Measurements from ENCODE around the gene TMEM132D.

Gene TMEM132D

GRCh38 chr12:129079719-129080118, 824.1 kb downstream of the TMEM132D start:
- TF ChIP-seq POLR2A (IDR thresholded peaks at IDR 0.05; ENCODE audit: low read depth, low read length) (no peak), POLR2AphosphoS5 (IDR thresholded peaks at IDR 0.05; ENCODE audit: low read depth, low read length) (no peak), TAF1 (IDR thresholded peaks at IDR 0.05; ENCODE audit: borderline replicate concordance, low read depth, low read length) (no peak)
- DNase-seq (ENCODE audit: insufficient read length) (no peak), FAIRE-seq (no peak)

DNA sequence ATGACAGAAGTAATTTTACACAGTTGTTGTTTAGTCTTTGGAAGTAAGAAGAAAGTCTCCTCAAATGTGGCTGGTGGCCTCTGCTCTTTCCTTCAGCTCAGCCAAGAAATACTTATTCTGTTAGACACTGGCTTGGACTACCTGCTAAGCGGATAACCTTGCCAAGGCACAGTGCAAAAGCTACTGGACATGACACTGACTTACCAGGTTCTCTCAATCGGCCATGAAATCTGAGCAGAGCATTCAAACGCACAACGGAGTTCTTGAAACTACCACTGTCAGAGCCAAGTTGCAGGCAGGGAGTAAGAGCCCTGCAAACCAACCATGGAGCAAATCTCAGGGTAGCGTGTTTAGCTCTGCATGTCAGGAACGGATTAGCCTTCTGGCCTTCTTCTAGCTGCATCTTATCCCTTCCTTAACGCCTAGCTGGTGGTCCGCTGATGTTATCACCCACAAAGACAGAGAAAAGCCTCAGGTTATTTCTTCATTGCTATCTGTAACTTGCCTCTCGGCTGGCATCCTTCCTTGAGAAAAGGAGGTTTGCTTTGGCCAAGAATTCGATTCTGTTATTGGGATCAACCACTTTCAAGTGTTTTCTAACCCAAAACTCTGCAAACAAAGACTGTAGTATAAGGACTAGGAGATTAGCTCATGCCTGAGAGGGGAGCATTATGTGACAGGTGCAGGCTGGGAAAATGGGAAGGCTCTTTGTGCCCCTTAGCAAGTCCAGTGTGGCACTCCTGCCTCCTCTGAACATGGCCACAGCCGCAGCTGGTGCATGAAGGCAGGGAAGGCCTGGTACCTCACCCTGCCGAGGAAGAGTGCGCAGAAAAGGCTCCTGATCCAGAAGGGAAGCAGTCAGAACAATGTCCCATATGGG, 827.1 kb downstream of the TMEM132D start:
- no peak for TF ChIP-seq TAF1 (IDR thresholded peaks at IDR 0.05; ENCODE audit: borderline replicate concordance, low read depth, low read length)
- no peak for TF ChIP-seq POLR2AphosphoS5 (IDR thresholded peaks at IDR 0.05; ENCODE audit: low read depth, low read length)
- TF ChIP-seq POLR2A (IDR thresholded peaks at IDR 0.05; ENCODE audit: low read depth, low read length), result no peak
- DNase-seq (ENCODE audit: insufficient read length) (no peak), FAIRE-seq (no peak)

- no peak for FAIRE-seq
- TF ChIP-seq POLR2A (IDR thresholded peaks at IDR 0.05; ENCODE audit: low read depth, low read length) (no peak), POLR2AphosphoS5 (IDR thresholded peaks at IDR 0.05; ENCODE audit: low read depth, low read length) (no peak), TAF1 (IDR thresholded peaks at IDR 0.05; ENCODE audit: borderline replicate concordance, low read depth, low read length) (no peak)
- no peak for DNase-seq (ENCODE audit: insufficient read length)
These were observed 828.2 kb downstream of the TMEM132D start for GRCh38 chr12:129075460-129076208.

DNA sequence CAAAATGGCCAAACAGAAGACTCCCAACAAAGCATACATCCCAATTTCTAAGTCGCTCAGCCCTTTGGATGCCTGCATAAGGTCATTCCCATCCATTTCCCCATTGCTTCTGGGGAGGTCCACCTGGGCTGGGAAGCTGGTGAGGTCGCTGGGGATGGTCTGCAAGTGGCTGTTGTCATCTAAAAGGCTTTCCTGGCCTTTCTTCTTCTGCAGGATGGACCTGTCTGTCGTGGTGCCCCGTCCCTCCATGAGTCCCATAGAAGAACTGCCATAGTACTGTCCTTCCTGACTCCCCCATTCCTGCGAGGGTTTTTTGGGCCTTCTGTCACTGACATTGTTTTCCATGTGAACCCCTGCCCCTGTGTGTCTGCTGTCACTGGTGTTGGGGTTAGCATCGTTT, 829.4 kb downstream of the TMEM132D start:
- DNase-seq (ENCODE audit: insufficient read length) (no peak), FAIRE-seq (no peak)
- TF ChIP-seq POLR2A (IDR thresholded peaks at IDR 0.05; ENCODE audit: low read depth, low read length), result no peak
- no peak for TF ChIP-seq POLR2AphosphoS5 (IDR thresholded peaks at IDR 0.05; ENCODE audit: low read depth, low read length)
- no peak for TF ChIP-seq TAF1 (IDR thresholded peaks at IDR 0.05; ENCODE audit: borderline replicate concordance, low read depth, low read length)

- DNase-seq (ENCODE audit: insufficient read length), result no peak
- FAIRE-seq, result no peak
- TF ChIP-seq TAF1 (IDR thresholded peaks at IDR 0.05; ENCODE audit: borderline replicate concordance, low read depth, low read length) (no peak), POLR2AphosphoS5 (IDR thresholded peaks at IDR 0.05; ENCODE audit: low read depth, low read length) (no peak)
These were observed 830.5 kb downstream of the TMEM132D start for GRCh38 chr12:129073157-129073915.

DNA sequence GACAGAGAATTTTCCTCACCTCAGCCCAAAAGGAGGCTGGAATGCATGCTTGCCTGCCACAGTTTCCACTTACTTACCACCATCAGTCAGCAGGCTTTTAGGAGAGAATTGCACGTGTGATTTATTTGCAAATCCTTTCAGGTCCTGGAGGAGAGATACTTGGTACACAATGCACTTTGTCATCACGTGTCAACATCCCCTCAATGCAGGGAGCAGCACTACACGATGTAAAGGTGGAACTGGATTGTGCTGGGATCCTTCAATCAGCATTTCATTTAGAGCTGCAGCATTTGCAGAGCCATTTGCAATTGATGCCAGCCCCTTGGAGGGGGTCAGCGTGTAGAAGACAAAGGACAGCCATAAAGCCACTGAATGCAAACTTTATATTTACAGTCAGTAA, 832.5 kb downstream of the TMEM132D start:
- no peak for TF ChIP-seq TAF1 (IDR thresholded peaks at IDR 0.05; ENCODE audit: borderline replicate concordance, low read depth, low read length)
- no peak for TF ChIP-seq POLR2AphosphoS5 (IDR thresholded peaks at IDR 0.05; ENCODE audit: low read depth, low read length)
- no peak for TF ChIP-seq POLR2A (IDR thresholded peaks at IDR 0.05; ENCODE audit: low read depth, low read length)
- DNase-seq (ENCODE audit: insufficient read length), result no peak
- no peak for FAIRE-seq

DNA sequence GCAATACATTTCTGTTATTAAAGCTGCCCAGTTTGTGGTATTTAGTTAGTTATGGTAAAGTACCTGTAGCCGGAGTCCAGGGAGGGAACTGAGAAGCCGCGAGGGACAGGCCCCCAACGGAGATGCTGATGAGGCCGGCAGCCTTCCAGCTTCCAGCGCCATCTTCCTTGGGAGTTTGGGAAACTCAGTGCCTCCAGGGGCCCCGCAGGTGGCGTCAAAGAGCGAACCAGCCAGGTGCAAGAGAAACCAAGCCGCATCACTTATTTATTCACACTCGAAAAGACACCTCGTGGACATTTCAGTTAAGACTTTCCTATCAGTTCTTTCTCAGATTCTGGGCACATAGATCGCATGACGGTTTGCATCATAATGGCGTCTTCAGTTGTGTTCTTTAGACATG, 833.9 kb downstream of the TMEM132D start:
- FAIRE-seq, result no peak
- no peak for DNase-seq (ENCODE audit: insufficient read length)
- TF ChIP-seq TAF1 (IDR thresholded peaks at IDR 0.05; ENCODE audit: borderline replicate concordance, low read depth, low read length), result no peak
- no peak for TF ChIP-seq POLR2A (IDR thresholded peaks at IDR 0.05; ENCODE audit: low read depth, low read length)
- no peak for TF ChIP-seq POLR2AphosphoS5 (IDR thresholded peaks at IDR 0.05; ENCODE audit: low read depth, low read length)

DNA sequence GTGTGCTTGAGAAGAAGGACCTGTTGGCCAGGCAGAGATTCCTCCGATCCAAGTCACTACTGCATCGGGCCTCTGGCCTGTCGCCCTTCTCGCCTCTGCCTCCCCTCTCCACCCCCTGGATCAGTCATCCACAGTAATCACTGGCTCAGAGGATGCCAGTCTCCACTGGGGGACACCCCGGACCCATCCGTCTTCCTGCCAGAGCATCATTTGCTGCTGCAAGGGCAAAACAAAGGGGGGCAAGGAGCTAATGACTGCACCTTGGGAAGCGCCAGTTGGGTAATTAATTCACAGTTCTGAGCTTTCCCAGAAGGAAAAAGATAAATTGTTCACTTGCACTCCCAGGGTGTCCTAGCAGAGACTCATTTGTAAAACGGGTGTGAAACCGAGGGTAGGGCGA, 835.1 kb downstream of the TMEM132D start:
- TF ChIP-seq POLR2AphosphoS5 (IDR thresholded peaks at IDR 0.05; ENCODE audit: low read depth, low read length) (no peak), TAF1 (IDR thresholded peaks at IDR 0.05; ENCODE audit: borderline replicate concordance, low read depth, low read length) (no peak)
- DNase-seq (ENCODE audit: insufficient read length), result no peak
- FAIRE-seq, result no peak

DNA sequence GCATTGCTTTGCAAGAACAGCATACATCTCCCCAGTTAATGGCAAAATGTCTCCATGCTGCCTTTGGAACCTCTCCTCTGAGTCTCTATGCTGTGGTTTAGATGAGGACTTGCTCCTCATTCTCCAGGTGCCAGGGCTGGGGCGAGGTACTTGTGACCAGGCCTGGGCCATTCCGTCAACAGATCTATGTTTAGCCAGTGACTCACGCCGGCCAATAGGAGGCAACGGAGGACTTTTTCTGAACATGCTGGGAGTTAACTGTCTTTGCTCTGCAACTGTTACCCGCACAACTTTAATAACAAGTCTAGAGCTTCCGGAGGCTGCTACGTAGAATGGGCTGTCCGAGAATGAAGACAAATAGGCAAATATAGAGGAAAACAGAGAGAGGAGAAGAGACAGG, 836.3 kb downstream of the TMEM132D start:
- TF ChIP-seq POLR2A (IDR thresholded peaks at IDR 0.05; ENCODE audit: low read depth, low read length), result no peak
- TF ChIP-seq TAF1 (IDR thresholded peaks at IDR 0.05; ENCODE audit: borderline replicate concordance, low read depth, low read length), result no peak
- no peak for TF ChIP-seq POLR2AphosphoS5 (IDR thresholded peaks at IDR 0.05; ENCODE audit: low read depth, low read length)
- no peak for FAIRE-seq
- DNase-seq (ENCODE audit: insufficient read length), result no peak

DNA sequence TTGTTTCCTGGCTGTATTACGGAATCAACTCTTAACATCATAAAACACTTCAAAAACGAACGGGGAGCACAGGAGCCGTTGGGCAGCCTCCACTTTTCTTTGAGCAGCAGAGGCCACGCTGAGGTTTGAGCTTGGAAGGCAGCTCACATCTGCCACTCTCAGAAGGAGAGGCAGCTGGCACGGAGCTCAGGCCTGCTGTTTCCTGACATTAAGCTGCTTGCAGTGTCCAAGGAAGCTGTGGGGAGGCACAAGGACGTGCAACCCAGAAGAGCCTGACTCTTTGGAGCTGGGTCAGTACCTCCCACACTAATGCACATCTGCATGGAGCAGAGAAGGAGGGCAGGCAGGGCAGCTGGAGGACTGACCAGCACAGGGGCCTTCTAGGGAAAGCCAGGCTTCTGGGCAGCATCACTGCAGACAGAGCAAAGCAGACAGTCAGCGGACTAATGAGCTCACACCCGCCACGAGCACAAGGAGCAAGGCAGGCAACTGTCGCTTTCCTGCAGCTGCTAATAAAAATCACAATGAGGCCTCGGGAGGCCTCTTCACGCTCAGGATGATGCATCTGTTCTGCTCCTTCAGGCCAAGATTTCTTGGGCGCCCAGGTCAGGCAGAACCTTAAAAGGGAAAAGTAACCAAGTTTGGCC, 839.5 kb downstream of the TMEM132D start:
- DNase-seq (ENCODE audit: insufficient read length) (no peak), FAIRE-seq (no peak)
- no peak for TF ChIP-seq TAF1 (IDR thresholded peaks at IDR 0.05; ENCODE audit: borderline replicate concordance, low read depth, low read length)
- TF ChIP-seq POLR2AphosphoS5 (IDR thresholded peaks at IDR 0.05; ENCODE audit: low read depth, low read length), result no peak
- no peak for TF ChIP-seq POLR2A (IDR thresholded peaks at IDR 0.05; ENCODE audit: low read depth, low read length)

GRCh38 chr12:129063600-129063999, 840.2 kb downstream of the TMEM132D start:
- FAIRE-seq, result no peak
- no peak for DNase-seq (ENCODE audit: insufficient read length)
- TF ChIP-seq POLR2AphosphoS5 (IDR thresholded peaks at IDR 0.05; ENCODE audit: low read depth, low read length), result no peak
- no peak for TF ChIP-seq POLR2A (IDR thresholded peaks at IDR 0.05; ENCODE audit: low read depth, low read length)
- TF ChIP-seq TAF1 (IDR thresholded peaks at IDR 0.05; ENCODE audit: borderline replicate concordance, low read depth, low read length), result no peak

All from GM12892 (cell line).